AG04449 (cell line): Measurements from ENCODE around the gene NPB.
A peak's percentile ranks its signal among the peaks of the same experiment; 100 is the strongest.

Source experiments
- CTCF ChIA-PET: fragments of 350-600 bp; formaldehyde crosslinking; extraction: SDS; loops from one replicate; lab custom pipeline; 2021; ENCODE audit warnings: antibody characterized with exemption; lab: Yijun Ruan, JAX
- POLR2A ChIA-PET: fragments of 400-600, 350-600 bp; formaldehyde crosslinking; extraction: SDS; loops from one replicate; lab custom pipeline; 2020; ENCODE audit warnings: antibody characterized with exemption, inconsistent platforms; lab: Yijun Ruan, JAX
- DNase-seq: peaks from one replicate; pipeline ENCODE4 v3.0.0-alpha.2; 2010; ENCODE audit warnings: low read depth, low spot score
- H3K4me3 ChIP-seq: 2 replicates; pipeline ENCODE4 v1.5.1; 2011; ENCODE audit warnings: low read depth, mild to moderate bottlenecking, control low read depth, low read length
- TF ChIP-seq, protein P1 (sequence below): IDR thresholded peaks from one replicate; pipeline ENCODE4 v1.5.1; 2011; ENCODE audit warnings: mild to moderate bottlenecking, moderate library complexity, low read length, control low read depth, inconsistent platforms; ENCODE audit not compliant: insufficient read depth; ENCODE audit errors: missing control alignments

NPB gene

DNA sequence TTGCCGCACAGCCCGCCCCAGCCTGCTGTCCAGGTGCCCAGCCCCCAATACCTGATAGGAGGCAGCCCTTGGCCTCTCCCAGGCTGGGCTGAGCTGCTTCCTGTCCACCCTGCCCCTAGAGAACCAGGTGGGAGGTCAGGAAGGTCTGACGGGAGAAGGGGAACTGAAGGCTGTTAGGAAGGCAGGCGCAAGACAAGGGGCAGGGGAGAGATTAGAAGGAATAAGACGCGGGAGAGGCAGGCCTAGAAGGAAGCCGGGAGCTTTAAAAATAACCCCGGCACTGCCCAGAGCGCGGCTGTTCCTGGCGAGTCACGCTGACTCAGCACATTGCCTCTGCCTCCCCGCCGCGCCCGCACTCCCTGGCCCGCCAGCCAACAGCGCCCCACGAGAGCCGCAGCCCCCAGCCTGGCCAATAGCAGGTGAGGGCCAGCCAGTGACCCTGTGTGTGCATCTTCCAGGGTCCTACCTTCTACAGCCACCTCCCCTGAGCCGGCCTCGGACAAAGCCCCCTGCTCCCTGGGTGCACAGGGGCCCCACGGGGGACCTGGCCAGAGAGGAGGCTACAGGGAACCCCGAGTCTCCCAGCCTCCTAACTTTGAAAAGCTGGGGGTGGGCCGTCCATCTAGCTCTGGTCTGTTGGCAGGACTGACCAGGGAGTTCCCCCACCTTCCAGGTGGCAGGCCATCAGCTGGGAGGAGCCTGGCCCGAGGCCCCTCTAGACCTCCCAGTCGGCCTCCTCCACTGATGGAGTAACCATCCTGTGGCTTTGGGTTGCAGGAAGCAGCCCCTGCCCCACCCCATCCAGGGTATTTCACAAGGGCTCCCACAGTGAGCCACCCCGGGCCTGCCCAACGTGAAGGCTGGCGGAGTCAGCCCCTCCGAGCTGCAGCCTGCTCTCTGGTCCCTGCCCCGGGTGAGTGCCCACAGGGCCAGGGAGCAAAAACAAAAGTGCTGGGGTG is 21.5 kb downstream of the NPB start:
- CTCF ChIA-PET, result interaction anchor here (0.8 to 1.8 kb wide), 5 partner anchors 12 to 98 kb away, joined by 3 to 6 read pairs (median 4); partner anchors contain the start of gene PCYT2
- H3K4me3 ChIP-seq, result peak overlapping the region; percentile 47
- TF ChIP-seq, protein P1, sequence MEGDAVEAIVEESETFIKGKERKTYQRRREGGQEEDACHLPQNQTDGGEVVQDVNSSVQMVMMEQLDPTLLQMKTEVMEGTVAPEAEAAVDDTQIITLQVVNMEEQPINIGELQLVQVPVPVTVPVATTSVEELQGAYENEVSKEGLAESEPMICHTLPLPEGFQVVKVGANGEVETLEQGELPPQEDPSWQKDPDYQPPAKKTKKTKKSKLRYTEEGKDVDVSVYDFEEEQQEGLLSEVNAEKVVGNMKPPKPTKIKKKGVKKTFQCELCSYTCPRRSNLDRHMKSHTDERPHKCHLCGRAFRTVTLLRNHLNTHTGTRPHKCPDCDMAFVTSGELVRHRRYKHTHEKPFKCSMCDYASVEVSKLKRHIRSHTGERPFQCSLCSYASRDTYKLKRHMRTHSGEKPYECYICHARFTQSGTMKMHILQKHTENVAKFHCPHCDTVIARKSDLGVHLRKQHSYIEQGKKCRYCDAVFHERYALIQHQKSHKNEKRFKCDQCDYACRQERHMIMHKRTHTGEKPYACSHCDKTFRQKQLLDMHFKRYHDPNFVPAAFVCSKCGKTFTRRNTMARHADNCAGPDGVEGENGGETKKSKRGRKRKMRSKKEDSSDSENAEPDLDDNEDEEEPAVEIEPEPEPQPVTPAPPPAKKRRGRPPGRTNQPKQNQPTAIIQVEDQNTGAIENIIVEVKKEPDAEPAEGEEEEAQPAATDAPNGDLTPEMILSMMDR, result no peak
- no peak for DNase-seq
- POLR2A ChIA-PET, result interaction anchor here (0.8 to 1.3 kb wide), 3 partner anchors 8 to 68 kb away, joined by 3 read pairs; no protein-coding TSS in a partner anchor

- no peak overlapping the region for H3K4me3 ChIP-seq
- DNase-seq, result no peak
- TF ChIP-seq, protein P1, result no peak
- ChIA-PET CTCF (interaction anchor here (0.6 to 1.8 kb wide), 7 partner anchors 8 to 104 kb away, joined by 3 to 6 read pairs (median 4); partner anchors contain the start of gene PCYT2), POLR2A (interaction anchor here (2.0 kb wide), 1 partner anchor 8 kb away, joined by 10 read pairs; no protein-coding TSS in a partner anchor)
Measured at GRCh38 chr17:81924557-81925532, 22.8 kb downstream of the NPB start.

- ChIA-PET POLR2A (interaction anchor here (0.8 to 2.0 kb wide), 4 partner anchors 9 to 97 kb away, joined by 3 to 10 read pairs (median 4); partner anchors contain the start of genes CENPX, LRRC45 and PCYT2), CTCF (interaction anchor here (1.0 to 1.7 kb wide), 3 partner anchors 11 to 105 kb away, joined by 3 to 6 read pairs (median 3); no protein-coding TSS in a partner anchor)
- H3K4me3 ChIP-seq, result peak overlapping the region; percentile 74
- DNase-seq, result no peak
- TF ChIP-seq, protein P1, result no peak
Measured at GRCh38 chr17:81925860-81926450, 23.9 kb downstream of the NPB start.

- ChIA-PET CTCF (interaction anchor here (1.0 to 2.0 kb wide), 6 partner anchors 10 to 104 kb away, joined by 3 to 8 read pairs (median 6); partner anchors contain the start of gene PYCR1), POLR2A (interaction anchor here (0.6 to 2.0 kb wide), 8 partner anchors 10 to 302 kb away, joined by 3 to 10 read pairs (median 4); partner anchors contain the start of genes CENPX, LRRC45, PCYT2 and PYCR1)
- no peak for DNase-seq
- TF ChIP-seq, protein P1, result no peak
- H3K4me3 ChIP-seq, result peak overlapping the region; percentile 74
Measured at GRCh38 chr17:81926451-81927151, 24.6 kb downstream of the NPB start.

DNA sequence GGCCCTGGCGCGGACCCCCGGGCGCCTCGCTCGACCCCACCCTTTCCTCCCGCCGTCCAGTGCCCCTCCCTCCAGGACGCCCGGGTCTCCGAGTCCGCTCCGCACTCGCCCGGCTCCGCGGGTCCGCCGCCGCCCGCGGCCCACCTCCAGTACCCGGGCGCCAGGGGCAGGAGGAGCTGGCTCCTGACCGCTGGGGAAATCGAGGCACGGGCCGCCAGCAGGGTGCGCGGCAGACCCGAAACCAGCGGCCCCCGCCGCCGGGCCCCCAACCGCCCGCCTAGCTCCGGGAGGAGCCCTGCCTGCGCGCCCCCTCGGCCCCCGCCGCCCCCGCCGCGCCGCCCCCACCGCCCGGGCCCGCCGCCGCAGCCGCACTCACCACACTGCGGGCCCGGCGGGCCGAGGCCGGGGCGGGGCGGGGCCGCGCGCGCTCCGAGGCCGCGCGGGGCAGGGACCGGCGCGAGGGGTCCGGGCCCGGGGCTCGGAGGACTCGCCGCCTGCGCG is 25.2 kb downstream of the NPB start:
- TF ChIP-seq, protein P1, result no peak
- peak overlapping the region; percentile 74 for H3K4me3 ChIP-seq
- ChIA-PET POLR2A (interaction anchor here (0.6 to 2.0 kb wide), 6 partner anchors 10 to 301 kb away, joined by 3 to 10 read pairs (median 4); partner anchors contain the start of genes PYCR1 and SLC16A3), CTCF (interaction anchor here (1.0 to 2.0 kb wide), 6 partner anchors 10 to 103 kb away, joined by 3 to 8 read pairs (median 5); partner anchors contain the start of gene PYCR1)
- DNase-seq, result no peak
